Measurements from ENCODE around the gene CLK2.
"Not testable (repeated sequence)": the region's sequence is repeated elsewhere in the genome, so short reads cannot be mapped to it uniquely, and the experiment has no call there.

- not testable (repeated sequence) for TF ChIP-seq SPI1, POLR2AphosphoS5, POLR2A, TAF1, POU2F2 (IDR thresholded peaks at IDR 0.05; ENCODE audit: low read depth, low read length)
These were observed 17.7 kb upstream of the CLK2 start for GRCh38 chr1:155291006-155291405.
